Measurements from ENCODE around the gene PRKCQ. TPM values are rescaled to one million over a fixed set of nuclear protein-coding genes. Genes with fewer than 3 reads are reported as not detected.

The PRKCQ gene
- total and polyA plus RNA-seq, 2 of the 8 experiments (the other 6 are each of a cell fraction or from before 2014, with no cell fraction given) = 9.1 to 22.6 TPM

GRCh38 chr10:6539833-6540232, 40.2 kb downstream of the PRKCQ start:
- POLR2A ChIA-PET (ENCODE audit: partially characterized antibody) = no interaction called here
- Histone ChIP-seq H3K79me2 (ENCODE audit: control insufficient read depth in 1 of 2, insufficient read depth in 2 of 2, low read length in 2 of 2) (peaks cover 0 to 7% of the 10 kb centered on the region in 2 experiments; a peak in 1 of 4 replicates), H3K23ac (ENCODE audit: insufficient read length) (no peak overlapping the region), H3K14ac (ENCODE audit: insufficient read length) (no peak overlapping the region), H2BK15ac (ENCODE audit: low read length) (no peak overlapping the region), H2BK20ac (ENCODE audit: low read length) (no peak overlapping the region), H3K4me3 (ENCODE audit: extremely low read depth in 1 of 4, insufficient read depth in 2 of 4, low read depth in 3 of 4, low read length in 4 of 4) (no peak overlapping the region), H3K27ac (ENCODE audit: low read depth, low read length) (no peak overlapping the region), H4K5ac (ENCODE audit: insufficient read length, low read depth, low read length) (no peak overlapping the region), H3K4me2 (ENCODE audit: insufficient read depth in 1 of 2, low read depth in 2 of 2, low read length in 2 of 2) (no peak overlapping the region), H3K23me2 (ENCODE audit: low read depth, low read length) (no peaks in the 10 kb centered on the region; the same call in 1 of the 2 replicates), H4K91ac (replicated peaks; ENCODE audit: insufficient read length, low read length) (no peak overlapping the region), H4K8ac (ENCODE audit: extremely low read depth, insufficient read depth, low read length) (no peak overlapping the region), H4K20me1 (replicated peaks in 1 of 2; ENCODE audit: control insufficient read depth in 1 of 2, insufficient read depth in 2 of 2, low read length in 2 of 2) (peaks cover 0 to 7% of the 10 kb centered on the region in 2 experiments), H3K4ac (replicated peaks; ENCODE audit: insufficient read length, low read depth, low read length) (no peak overlapping the region), H3K56ac (replicated peaks; ENCODE audit: insufficient read length, low read depth, low read length) (no peak overlapping the region), H3K9me3 (ENCODE audit: insufficient read depth in 2 of 2, low read depth in 1 of 2, low read length in 1 of 2) (no peaks in the 10 kb centered on the region), H2AFZ (ENCODE audit: low read length) (no peak overlapping the region), H3K27me3 (replicated peaks in 1 of 4; ENCODE audit: control insufficient read depth in 3 of 4, extremely low read depth in 1 of 4, insufficient read depth in 3 of 4, low read length in 3 of 4) (no peaks in the 10 kb centered on the region), H3K79me1 (ENCODE audit: low read depth, low read length) (no peaks in the 10 kb centered on the region; the same call in 1 of the 2 replicates), H3K18ac (ENCODE audit: extremely low read depth, low read length) (no peak overlapping the region), H3K36me3 (ENCODE audit: control insufficient read depth in 2 of 4, insufficient read depth in 4 of 4, low read length in 3 of 4) (no peaks in the 10 kb centered on the region), H3K4me1 (replicated peaks in 1 of 4; ENCODE audit: control insufficient read depth in 3 of 4, insufficient read depth in 4 of 4, low read length in 3 of 4) (peaks cover 0 to 11% (median 4%) of the 10 kb centered on the region in 4 experiments; a peak in 6 of 7 replicates), H2BK5ac (ENCODE audit: low read depth, low read length) (no peak overlapping the region), H3K9ac (replicated peaks in 1 of 4; ENCODE audit: extremely low read depth in 1 of 4, low read depth in 3 of 4, low read length in 3 of 4) (no peak overlapping the region), H2AK5ac (ENCODE audit: low read depth, low read length) (no peak overlapping the region), H2BK120ac (replicated peaks; ENCODE audit: low read depth, low read length) (no peak overlapping the region), H2BK12ac (ENCODE audit: low read depth, low read length) (no peak overlapping the region)
- CTCF ChIA-PET (ENCODE audit: partially characterized antibody) = no interaction called here
- FAIRE-seq (no peak), DNase-seq (ENCODE audit: low read depth in 1 of 2, low spot score in 2 of 2) (no peak)
- TF ChIP-seq CHD2 (IDR thresholded peaks at IDR 0.05; ENCODE audit: low read length) (no peak), MAX (IDR thresholded peaks at IDR 0.05) (no peak), TBP (IDR thresholded peaks at IDR 0.05; ENCODE audit: low read depth, low read length) (no peak), HDAC2 (IDR thresholded peaks at IDR 0.05; ENCODE audit: borderline replicate concordance in 1 of 2, low read depth in 2 of 2, low read length in 2 of 2) (no peak), RBBP5 (IDR thresholded peaks at IDR 0.05; ENCODE audit: borderline replicate concordance, low read depth, low read length) (no peak)
